Stimulated activated naive CD8-positive, alpha-beta T cell treated with anti-CD3 and anti-CD28 coated beads, Interleukin-15, Interleukin-2, amounts not matched to agents 100 ng/mL and 50 ng/mL, for 24 hours (primary cell): ENCODE data around the gene MECP2.
A peak's percentile ranks its signal among the peaks of the same experiment; 100 is the strongest.

ENCODE experiments used
- H3K27ac Mint-ChIP-seq: one replicate; pipeline ENCODE4 v1.8.0; 2021; ENCODE audit warnings: mild to moderate bottlenecking, mixed read lengths
- H3K27me3 Mint-ChIP-seq: one replicate; pipeline ENCODE4 v1.8.0; 2021; ENCODE audit warnings: mixed read lengths
- H3K36me3 Mint-ChIP-seq: one replicate; pipeline ENCODE4 v1.8.0; 2021; ENCODE audit warnings: low read depth, mixed read lengths
- H3K4me1 Mint-ChIP-seq: one replicate; pipeline ENCODE4 v1.8.0; 2021; ENCODE audit warnings: low read depth, mixed read lengths
- H3K4me3 Mint-ChIP-seq: one replicate; pipeline ENCODE4 v1.8.0; 2021; ENCODE audit warnings: mild to moderate bottlenecking, mixed read lengths
- H3K9me3 Mint-ChIP-seq: one replicate; pipeline ENCODE4 v1.8.0; 2021; ENCODE audit warnings: mixed read lengths

Gene MECP2

GRCh38 chrX:154015581-154016264 lies 81.8 kb downstream of the MECP2 start:
- Mint-ChIP-seq H3K9me3 (no peaks in the 10 kb centered on the region), H3K4me1 (peaks cover 23% of the 10 kb centered on the region), H3K36me3 (peaks cover 20% of the 10 kb centered on the region), H3K4me3 (no peak overlapping the region), H3K27ac (peak overlapping the region; percentile 52), H3K27me3 (no peaks in the 10 kb centered on the region)

GRCh38 chrX:154014429-154015380 lies 82.8 kb downstream of the MECP2 start:
- H3K4me1 Mint-ChIP-seq, result peaks cover 23% of the 10 kb centered on the region
- H3K9me3 Mint-ChIP-seq, result no peaks in the 10 kb centered on the region
- H3K4me3 Mint-ChIP-seq, result no peak overlapping the region
- H3K27ac Mint-ChIP-seq, result peak overlapping the region; percentile 61
- H3K27me3 Mint-ChIP-seq, result no peaks in the 10 kb centered on the region
- H3K36me3 Mint-ChIP-seq, result peaks cover 26% of the 10 kb centered on the region

- Mint-ChIP-seq H3K4me1 (peaks cover 23% of the 10 kb centered on the region), H3K9me3 (no peaks in the 10 kb centered on the region), H3K27me3 (no peaks in the 10 kb centered on the region), H3K27ac (no peak overlapping the region), H3K4me3 (no peak overlapping the region), H3K36me3 (peaks cover 26% of the 10 kb centered on the region)
These were observed 83.7 kb downstream of the MECP2 start for GRCh38 chrX:154013614-154014360.

- Mint-ChIP-seq H3K9me3 (no peaks in the 10 kb centered on the region), H3K27ac (no peak overlapping the region), H3K36me3 (peaks cover 26% of the 10 kb centered on the region), H3K4me3 (no peak overlapping the region), H3K27me3 (no peaks in the 10 kb centered on the region), H3K4me1 (peaks cover 23% of the 10 kb centered on the region)
These were observed 84.5 kb downstream of the MECP2 start for GRCh38 chrX:154013001-154013421.

DNA sequence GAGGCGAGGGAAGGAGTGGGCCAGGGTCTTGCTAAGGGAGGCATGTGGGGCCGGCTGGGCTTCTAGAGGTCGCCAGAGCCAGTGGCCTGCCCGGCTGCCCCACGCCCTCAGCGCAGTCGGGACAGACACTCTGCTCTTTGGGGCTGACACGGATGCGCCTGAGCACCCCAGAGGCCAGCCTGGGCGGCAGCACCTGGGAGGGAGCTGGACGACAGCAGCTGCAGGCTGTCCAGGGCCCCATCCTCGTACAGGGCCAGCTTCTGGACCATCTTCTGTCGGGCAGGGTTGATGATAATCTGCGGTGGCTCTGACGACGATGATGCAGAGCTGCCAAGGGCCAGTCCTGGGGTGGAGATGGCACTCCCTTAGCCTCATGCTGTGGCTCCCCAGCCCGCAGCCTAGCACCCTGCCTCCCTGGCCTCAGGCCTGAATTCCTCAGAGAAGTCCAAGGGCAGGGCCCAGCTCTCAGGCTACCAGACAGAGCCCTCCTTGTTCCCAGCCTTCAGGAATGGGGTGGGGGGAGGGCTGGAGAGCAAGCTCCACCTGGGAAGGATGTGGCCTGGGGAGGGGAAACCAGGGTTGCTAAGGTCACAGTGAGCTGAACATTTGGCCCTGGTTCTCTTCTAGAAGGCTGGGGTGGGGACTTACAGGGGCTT lies 85.1 kb downstream of the MECP2 start:
- Mint-ChIP-seq H3K27ac (no peak overlapping the region), H3K27me3 (no peaks in the 10 kb centered on the region), H3K9me3 (no peaks in the 10 kb centered on the region), H3K36me3 (peaks cover 31% of the 10 kb centered on the region), H3K4me1 (peaks cover 25% of the 10 kb centered on the region), H3K4me3 (no peak overlapping the region)

DNA sequence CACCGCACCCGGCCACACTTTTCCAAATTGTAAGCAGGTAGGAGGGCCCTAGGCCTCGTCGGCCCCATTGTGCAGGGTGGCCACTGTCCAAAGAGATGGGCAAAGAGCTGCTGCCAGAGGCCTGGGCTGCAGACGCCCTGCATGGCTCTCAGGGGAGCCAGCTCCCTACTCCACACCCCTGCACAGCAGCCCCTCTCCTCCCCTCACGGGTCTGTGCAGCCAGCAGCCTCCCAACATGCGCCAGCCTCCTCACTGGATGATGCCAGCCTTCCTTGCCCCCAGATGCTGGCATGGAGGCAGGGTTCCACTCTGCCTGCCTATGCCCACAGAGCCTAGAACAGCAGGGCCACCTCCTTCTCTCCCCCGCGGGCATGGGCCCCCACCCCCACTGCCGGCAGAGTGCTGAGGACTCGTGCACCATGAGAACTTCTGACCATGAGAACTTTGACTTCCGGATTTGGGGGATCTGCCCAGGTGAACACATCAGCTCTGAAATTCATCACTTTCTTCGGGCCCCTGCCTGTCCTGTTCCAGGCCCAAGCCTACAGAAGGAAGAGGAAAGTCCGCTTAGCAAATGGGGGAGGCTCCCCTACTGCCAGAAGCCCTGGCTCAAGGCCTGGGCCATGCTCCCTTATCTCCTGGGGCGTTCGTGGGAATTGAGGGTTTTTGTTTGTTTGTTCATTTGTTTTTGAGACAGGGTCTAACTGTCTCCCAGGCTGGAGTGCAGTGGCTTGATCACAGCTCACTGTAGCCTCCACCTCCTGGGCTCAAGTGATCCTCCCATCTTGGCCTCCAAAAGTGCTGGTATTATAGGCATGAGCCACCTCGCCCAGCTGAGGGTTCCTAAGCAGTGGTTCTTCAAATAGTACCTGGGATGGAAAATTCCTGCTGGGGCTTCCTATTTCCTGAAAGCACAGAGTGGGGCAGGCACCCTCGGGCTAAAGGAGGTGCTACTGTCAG lies 85.9 kb downstream of the MECP2 start:
- no peak overlapping the region for H3K27ac Mint-ChIP-seq
- H3K36me3 Mint-ChIP-seq, result peaks cover 33% of the 10 kb centered on the region
- no peaks in the 10 kb centered on the region for H3K9me3 Mint-ChIP-seq
- H3K4me3 Mint-ChIP-seq, result no peak overlapping the region
- no peaks in the 10 kb centered on the region for H3K27me3 Mint-ChIP-seq
- H3K4me1 Mint-ChIP-seq, result peaks cover 24% of the 10 kb centered on the region

- Mint-ChIP-seq H3K4me3 (no peak overlapping the region), H3K4me1 (peaks cover 22% of the 10 kb centered on the region), H3K27ac (no peak overlapping the region), H3K9me3 (no peaks in the 10 kb centered on the region), H3K27me3 (no peaks in the 10 kb centered on the region), H3K36me3 (peaks cover 27% of the 10 kb centered on the region)
These were observed 87.0 kb downstream of the MECP2 start for GRCh38 chrX:154010330-154011087.

DNA sequence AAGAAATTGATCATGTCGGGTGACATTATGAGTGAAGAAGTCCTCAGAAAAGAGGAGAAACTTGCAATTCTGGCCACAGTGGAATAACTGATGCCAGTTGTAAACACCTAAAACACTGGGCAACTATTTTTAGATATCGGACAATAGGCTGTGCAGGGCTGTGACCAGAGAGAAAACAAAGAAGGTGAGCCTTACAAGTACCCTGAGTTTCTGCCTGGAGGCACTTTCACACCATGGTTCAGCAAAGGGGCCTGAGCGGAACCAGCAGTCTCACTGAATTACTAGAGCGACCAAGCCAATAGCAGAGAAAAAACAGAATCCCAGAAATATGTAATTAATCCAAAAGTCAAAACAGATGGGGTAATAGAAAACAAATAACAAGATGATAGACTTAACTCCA lies 89.0 kb downstream of the MECP2 start:
- H3K36me3 Mint-ChIP-seq, result peaks cover 21% of the 10 kb centered on the region
- no peaks in the 10 kb centered on the region for H3K9me3 Mint-ChIP-seq
- peaks cover 13% of the 10 kb centered on the region for H3K4me1 Mint-ChIP-seq
- no peak overlapping the region for H3K4me3 Mint-ChIP-seq
- H3K27me3 Mint-ChIP-seq, result no peaks in the 10 kb centered on the region
- peak overlapping the region; percentile 81 for H3K27ac Mint-ChIP-seq

DNA sequence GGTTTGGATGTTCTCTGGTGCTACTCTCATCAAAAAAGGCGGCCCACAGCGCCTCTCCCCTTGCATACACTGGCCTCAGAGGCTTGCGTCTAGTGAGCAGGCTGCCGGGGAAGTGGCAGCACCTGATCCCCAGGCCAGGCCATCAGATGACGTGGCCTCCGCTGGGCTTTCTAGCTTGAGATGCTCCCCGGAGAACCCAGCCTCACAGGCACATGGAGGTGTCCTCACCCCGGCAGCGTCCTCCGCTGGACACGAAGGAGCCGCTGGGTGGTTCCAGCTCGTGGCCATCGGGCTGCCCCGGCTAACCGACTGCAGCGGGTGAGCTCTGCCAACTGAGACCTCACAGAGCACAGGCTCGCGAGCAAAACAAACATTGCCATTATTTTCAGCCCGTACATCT lies 90.6 kb downstream of the MECP2 start:
- H3K4me3 Mint-ChIP-seq, result no peak overlapping the region
- H3K27me3 Mint-ChIP-seq, result no peaks in the 10 kb centered on the region
- H3K36me3 Mint-ChIP-seq, result peaks cover 25% of the 10 kb centered on the region
- no peak overlapping the region for H3K27ac Mint-ChIP-seq
- no peaks in the 10 kb centered on the region for H3K9me3 Mint-ChIP-seq
- peaks cover 26% of the 10 kb centered on the region for H3K4me1 Mint-ChIP-seq

- Mint-ChIP-seq H3K27ac (no peak overlapping the region), H3K4me1 (peaks cover 31% of the 10 kb centered on the region)
These were observed 93.2 kb downstream of the MECP2 start for GRCh38 chrX:154004315-154004714.

GRCh38 chrX:154002215-154002719 lies 95.2 kb downstream of the MECP2 start:
- Mint-ChIP-seq H3K27ac (peak overlapping the region; percentile 88), H3K36me3 (peaks cover 4% of the 10 kb centered on the region), H3K27me3 (no peaks in the 10 kb centered on the region), H3K4me3 (peak overlapping the region; percentile 61), H3K4me1 (peaks cover 20% of the 10 kb centered on the region), H3K9me3 (no peaks in the 10 kb centered on the region)

More at GRCh38 chrX:154004315-154004714, 93.2 kb downstream of the MECP2 start:
- Mint-ChIP-seq H3K4me3 (no peak overlapping the region), H3K9me3 (no peaks in the 10 kb centered on the region), H3K36me3 (peaks cover 11% of the 10 kb centered on the region), H3K27me3 (no peaks in the 10 kb centered on the region)

DNA sequence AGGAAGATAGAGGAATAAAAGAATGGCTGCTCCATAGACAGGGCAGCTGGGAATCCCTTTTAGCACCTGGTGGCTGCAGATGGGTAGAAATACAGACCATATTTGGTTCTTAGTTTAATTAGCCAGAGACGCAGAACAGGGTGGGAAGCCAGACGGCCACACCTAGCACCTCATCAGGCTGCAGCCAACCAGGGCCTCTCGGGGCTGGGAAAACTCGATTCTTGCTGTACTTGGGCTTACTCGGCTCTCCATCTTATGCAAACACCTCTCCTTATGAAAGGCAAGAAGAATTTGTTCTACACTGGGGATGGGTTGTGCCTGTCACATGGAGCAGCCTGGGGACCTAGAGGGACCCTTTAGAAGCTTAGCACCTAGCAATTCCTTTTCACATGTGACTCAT lies 97.5 kb downstream of the MECP2 start:
- Mint-ChIP-seq H3K27ac (no peak overlapping the region), H3K36me3 (peaks cover 4% of the 10 kb centered on the region), H3K4me1 (peaks cover 17% of the 10 kb centered on the region), H3K9me3 (no peaks in the 10 kb centered on the region), H3K27me3 (no peaks in the 10 kb centered on the region), H3K4me3 (no peak overlapping the region)
